Measurements from ENCODE around the gene RASA1. TPM values are rescaled to one million over a fixed set of nuclear protein-coding genes. Genes with fewer than 3 reads are reported as not detected.

RASA1 gene
- total and polyA plus RNA-seq, 9 of the 15 experiments (the other 6 are each of a cell fraction or from before 2014, with no cell fraction given), result 3.2 to 17.3 (median 9.2) TPM

DNA sequence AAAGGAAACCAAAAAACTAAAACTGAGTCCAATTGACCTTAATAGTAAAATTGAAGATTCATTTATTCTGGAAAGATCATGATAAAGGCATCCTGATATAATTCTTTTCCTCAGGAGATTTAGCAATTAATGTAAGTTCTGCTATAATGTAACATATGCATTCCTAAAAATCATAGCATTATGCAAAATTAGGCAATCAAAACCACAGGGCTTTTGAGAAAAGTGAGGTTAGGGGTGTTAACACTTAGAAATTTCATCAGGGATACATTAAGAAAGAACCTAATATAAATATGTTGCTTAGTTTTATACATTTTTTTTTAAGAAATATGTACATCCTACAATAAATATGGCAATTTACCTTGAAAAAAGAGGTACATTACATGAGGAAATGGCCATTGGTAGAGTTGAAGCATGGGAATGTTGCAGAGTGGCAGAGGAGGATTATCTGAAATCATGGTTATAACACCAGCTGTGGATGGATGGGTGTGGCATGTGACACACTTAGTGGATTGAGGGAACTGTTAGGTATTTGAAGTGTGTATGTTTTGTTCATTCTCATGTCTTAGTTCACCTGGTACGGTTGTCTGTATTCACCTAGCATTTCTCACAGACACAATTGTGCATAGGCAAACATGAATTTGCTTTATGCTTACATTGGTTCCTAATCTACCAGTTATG, 94.0 kb downstream of the RASA1 start:
- in situ Hi-C loops (cut with MboI), result no loop called here
- TF ChIP-seq MYBL2 (IDR thresholded peaks at IDR 0.05; ENCODE audit: low read depth) (no peak), MYBL2 (CRISPR knock-in tag; IDR thresholded peaks at IDR 0.05; ENCODE audit: borderline replicate concordance) (no peak), NFIX (CRISPR knock-in tag; IDR thresholded peaks at IDR 0.05; ENCODE audit: low read depth) (no peak), POLR3A (IDR thresholded peaks at IDR 0.05; ENCODE audit: borderline replicate concordance, extremely low read depth, insufficient read depth, insufficient read length) (no peak), RBM25 (IDR thresholded peaks at IDR 0.05; ENCODE audit: low read depth, low read length, severe bottlenecking) (no peak), HDAC1 (IDR thresholded peaks at IDR 0.05) (no peak), ZNF140 (CRISPR knock-in tag; IDR thresholded peaks at IDR 0.05) (no peak), ZNF23 (CRISPR knock-in tag; IDR thresholded peaks at IDR 0.05) (no peak)
- TF ChIP-seq, protein P1, sequence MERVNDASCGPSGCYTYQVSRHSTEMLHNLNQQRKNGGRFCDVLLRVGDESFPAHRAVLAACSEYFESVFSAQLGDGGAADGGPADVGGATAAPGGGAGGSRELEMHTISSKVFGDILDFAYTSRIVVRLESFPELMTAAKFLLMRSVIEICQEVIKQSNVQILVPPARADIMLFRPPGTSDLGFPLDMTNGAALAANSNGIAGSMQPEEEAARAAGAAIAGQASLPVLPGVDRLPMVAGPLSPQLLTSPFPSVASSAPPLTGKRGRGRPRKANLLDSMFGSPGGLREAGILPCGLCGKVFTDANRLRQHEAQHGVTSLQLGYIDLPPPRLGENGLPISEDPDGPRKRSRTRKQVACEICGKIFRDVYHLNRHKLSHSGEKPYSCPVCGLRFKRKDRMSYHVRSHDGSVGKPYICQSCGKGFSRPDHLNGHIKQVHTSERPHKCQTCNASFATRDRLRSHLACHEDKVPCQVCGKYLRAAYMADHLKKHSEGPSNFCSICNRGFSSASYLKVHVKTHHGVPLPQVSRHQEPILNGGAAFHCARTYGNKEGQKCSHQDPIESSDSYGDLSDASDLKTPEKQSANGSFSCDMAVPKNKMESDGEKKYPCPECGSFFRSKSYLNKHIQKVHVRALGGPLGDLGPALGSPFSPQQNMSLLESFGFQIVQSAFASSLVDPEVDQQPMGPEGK (CRISPR knock-in tag; IDR thresholded peaks at IDR 0.05; ENCODE audit: borderline replicate concordance), result no peak
- TF ChIP-seq, protein P2, sequence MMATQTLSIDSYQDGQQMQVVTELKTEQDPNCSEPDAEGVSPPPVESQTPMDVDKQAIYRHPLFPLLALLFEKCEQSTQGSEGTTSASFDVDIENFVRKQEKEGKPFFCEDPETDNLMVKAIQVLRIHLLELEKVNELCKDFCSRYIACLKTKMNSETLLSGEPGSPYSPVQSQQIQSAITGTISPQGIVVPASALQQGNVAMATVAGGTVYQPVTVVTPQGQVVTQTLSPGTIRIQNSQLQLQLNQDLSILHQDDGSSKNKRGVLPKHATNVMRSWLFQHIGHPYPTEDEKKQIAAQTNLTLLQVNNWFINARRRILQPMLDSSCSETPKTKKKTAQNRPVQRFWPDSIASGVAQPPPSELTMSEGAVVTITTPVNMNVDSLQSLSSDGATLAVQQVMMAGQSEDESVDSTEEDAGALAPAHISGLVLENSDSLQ (IDR thresholded peaks at IDR 0.05), result no peak
- TF ChIP-seq, protein P3, sequence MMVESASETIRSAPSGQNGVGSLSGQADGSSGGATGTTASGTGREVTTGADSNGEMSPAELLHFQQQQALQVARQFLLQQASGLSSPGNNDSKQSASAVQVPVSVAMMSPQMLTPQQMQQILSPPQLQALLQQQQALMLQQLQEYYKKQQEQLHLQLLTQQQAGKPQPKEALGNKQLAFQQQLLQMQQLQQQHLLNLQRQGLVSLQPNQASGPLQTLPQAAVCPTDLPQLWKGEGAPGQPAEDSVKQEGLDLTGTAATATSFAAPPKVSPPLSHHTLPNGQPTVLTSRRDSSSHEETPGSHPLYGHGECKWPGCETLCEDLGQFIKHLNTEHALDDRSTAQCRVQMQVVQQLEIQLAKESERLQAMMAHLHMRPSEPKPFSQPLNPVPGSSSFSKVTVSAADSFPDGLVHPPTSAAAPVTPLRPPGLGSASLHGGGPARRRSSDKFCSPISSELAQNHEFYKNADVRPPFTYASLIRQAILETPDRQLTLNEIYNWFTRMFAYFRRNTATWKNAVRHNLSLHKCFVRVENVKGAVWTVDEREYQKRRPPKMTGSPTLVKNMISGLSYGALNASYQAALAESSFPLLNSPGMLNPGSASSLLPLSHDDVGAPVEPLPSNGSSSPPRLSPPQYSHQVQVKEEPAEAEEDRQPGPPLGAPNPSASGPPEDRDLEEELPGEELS (CRISPR knock-in tag; IDR thresholded peaks at IDR 0.05; ENCODE audit: borderline replicate concordance), result no peak
- TF ChIP-seq, protein P4, sequence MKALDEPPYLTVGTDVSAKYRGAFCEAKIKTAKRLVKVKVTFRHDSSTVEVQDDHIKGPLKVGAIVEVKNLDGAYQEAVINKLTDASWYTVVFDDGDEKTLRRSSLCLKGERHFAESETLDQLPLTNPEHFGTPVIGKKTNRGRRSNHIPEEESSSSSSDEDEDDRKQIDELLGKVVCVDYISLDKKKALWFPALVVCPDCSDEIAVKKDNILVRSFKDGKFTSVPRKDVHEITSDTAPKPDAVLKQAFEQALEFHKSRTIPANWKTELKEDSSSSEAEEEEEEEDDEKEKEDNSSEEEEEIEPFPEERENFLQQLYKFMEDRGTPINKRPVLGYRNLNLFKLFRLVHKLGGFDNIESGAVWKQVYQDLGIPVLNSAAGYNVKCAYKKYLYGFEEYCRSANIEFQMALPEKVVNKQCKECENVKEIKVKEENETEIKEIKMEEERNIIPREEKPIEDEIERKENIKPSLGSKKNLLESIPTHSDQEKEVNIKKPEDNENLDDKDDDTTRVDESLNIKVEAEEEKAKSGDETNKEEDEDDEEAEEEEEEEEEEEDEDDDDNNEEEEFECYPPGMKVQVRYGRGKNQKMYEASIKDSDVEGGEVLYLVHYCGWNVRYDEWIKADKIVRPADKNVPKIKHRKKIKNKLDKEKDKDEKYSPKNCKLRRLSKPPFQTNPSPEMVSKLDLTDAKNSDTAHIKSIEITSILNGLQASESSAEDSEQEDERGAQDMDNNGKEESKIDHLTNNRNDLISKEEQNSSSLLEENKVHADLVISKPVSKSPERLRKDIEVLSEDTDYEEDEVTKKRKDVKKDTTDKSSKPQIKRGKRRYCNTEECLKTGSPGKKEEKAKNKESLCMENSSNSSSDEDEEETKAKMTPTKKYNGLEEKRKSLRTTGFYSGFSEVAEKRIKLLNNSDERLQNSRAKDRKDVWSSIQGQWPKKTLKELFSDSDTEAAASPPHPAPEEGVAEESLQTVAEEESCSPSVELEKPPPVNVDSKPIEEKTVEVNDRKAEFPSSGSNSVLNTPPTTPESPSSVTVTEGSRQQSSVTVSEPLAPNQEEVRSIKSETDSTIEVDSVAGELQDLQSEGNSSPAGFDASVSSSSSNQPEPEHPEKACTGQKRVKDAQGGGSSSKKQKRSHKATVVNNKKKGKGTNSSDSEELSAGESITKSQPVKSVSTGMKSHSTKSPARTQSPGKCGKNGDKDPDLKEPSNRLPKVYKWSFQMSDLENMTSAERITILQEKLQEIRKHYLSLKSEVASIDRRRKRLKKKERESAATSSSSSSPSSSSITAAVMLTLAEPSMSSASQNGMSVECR (CRISPR knock-in tag; IDR thresholded peaks at IDR 0.05), result no peak

More for the DNA sequence above, 94.0 kb downstream of the RASA1 start:
- Histone ChIP-seq H3K27ac (ENCODE audit: extremely low read depth, low read depth, low read length) (no peak overlapping the region), H4K20me1 (replicated peaks; ENCODE audit: control insufficient read depth, insufficient read depth, low read length) (no peaks in the 10 kb centered on the region), H3K9ac (ENCODE audit: insufficient read depth in 1 of 2, low read depth in 2 of 2, low read length in 2 of 2) (no peak overlapping the region), H3K4me1 (replicated peaks in 1 of 2; ENCODE audit: control insufficient read depth in 2 of 2, insufficient read depth in 2 of 2, low read length in 2 of 2) (no peaks in the 10 kb centered on the region), H2AFZ (ENCODE audit: low read depth, low read length) (no peak overlapping the region), H3K27me3 (ENCODE audit: control insufficient read depth in 2 of 2, insufficient read depth in 2 of 2, low read length in 2 of 2) (no peaks in the 10 kb centered on the region), H3K4me3 (no peak overlapping the region), H3K9me1 (ENCODE audit: control insufficient read depth, insufficient read depth, low read length) (no peaks in the 10 kb centered on the region), H3K79me2 (ENCODE audit: control insufficient read depth, insufficient read depth, low read length) (no peaks in the 10 kb centered on the region), H3K4me2 (ENCODE audit: insufficient read depth, low read length) (no peak overlapping the region), H3K9me3 (replicated peaks; ENCODE audit: control insufficient read depth, insufficient read depth, low read depth, low read length) (no peaks in the 10 kb centered on the region), H3K36me3 (ENCODE audit: control insufficient read depth, insufficient read depth, low read length) (peaks cover 59% of the 10 kb centered on the region)
- ChIA-PET POLR2A (no interaction called here), CTCF (ENCODE audit: low intra/inter-chr PET ratio) (no interaction called here)
- ATAC-seq, result no peak; the same call in 2 of the 3 replicates
- WGBS (ENCODE audit: insufficient coverage, low coverage, missing lambda C conversion rate), result 92% methylated on average over 1 of the region's 1 CpG
- no peak for DNase-seq (ENCODE audit: extremely low read depth in 1 of 4, low spot score in 3 of 4)
- intact Hi-C loops (cut with micrococcal nuclease), result no loop called here
- BruUV-seq (replicated peaks), result no TSS peak
- peak; percentile 11 for FAIRE-seq

Data from K562 (cell line).